Lung (tissue), 12 donors: ENCODE measurements around the gene LTF. TPM values are rescaled to one million over a fixed set of nuclear protein-coding genes. Genes with fewer than 3 reads are reported as not detected.

Experiments
- ATAC-seq: fragments of 200-7000 bp; cut with Tn5 transposase; one replicate; pipeline ENCODE4 v1.9.1; 2020; ENCODE audit warnings: moderate number of reproducible peaks; ENCODE audit not compliant: insufficient read depth, low FRiP score
- DNase-seq, 3 donors: peaks; one replicate each; pipeline ENCODE4 v3.0.0-alpha.2; 2013 to 2017
- H3K27ac ChIP-seq, 2 donors: one replicate each; pipeline ENCODE4 v1.5.1; 2013; ENCODE audit warnings: mild to moderate bottlenecking in 2 of 2, moderate library complexity in 2 of 2, control low read depth in 1 of 2, inconsistent platforms in 1 of 2, low read depth in 1 of 2, low read length in 1 of 2
- H3K27me3 ChIP-seq, 3 donors: one replicate each; pipeline ENCODE4 v1.5.1; 2013; ENCODE audit warnings: low read length in 2 of 3; ENCODE audit not compliant: control insufficient read depth in 3 of 3, insufficient read depth in 3 of 3
- H3K36me3 ChIP-seq, 4 donors: one replicate each; pipeline ENCODE4 v1.5.1; 2013; ENCODE audit warnings: low read length in 4 of 4, mild to moderate bottlenecking in 1 of 4, moderate library complexity in 1 of 4; ENCODE audit not compliant: control insufficient read depth in 4 of 4, insufficient read depth in 4 of 4
- H3K4me1 ChIP-seq, 5 donors: one replicate each; pipeline ENCODE4 v1.5.1; 2013; ENCODE audit warnings: low read length in 5 of 5, mild to moderate bottlenecking in 2 of 5, moderate library complexity in 1 of 5; ENCODE audit not compliant: control insufficient read depth in 5 of 5, insufficient read depth in 5 of 5
- H3K4me3 ChIP-seq: one replicate; pipeline ENCODE4 v1.5.1; 2013; ENCODE audit warnings: mild to moderate bottlenecking, control low read depth, moderate library complexity
- H3K9ac ChIP-seq, 2 donors: one replicate each; pipeline ENCODE4 v1.5.1; 2013; ENCODE audit warnings: low read length in 2 of 2, control low read depth in 1 of 2; ENCODE audit not compliant: insufficient read depth in 1 of 2
- H3K9me3 ChIP-seq, 4 donors: one replicate each; pipeline ENCODE4 v1.5.1; 2013; ENCODE audit warnings: low read length in 3 of 4, mild to moderate bottlenecking in 1 of 4, moderate library complexity in 1 of 4; ENCODE audit not compliant: control insufficient read depth in 4 of 4, insufficient read depth in 3 of 4
- CTCF ChIP-seq: IDR thresholded peaks from 2 replicates; pipeline ENCODE4 v1.5.1; 2012; ENCODE audit warnings: mild to moderate bottlenecking; ENCODE audit errors: control extremely low read depth, extremely low read depth
- WGBS, 2 donors: extraction: QIAGEN DNeasy Blood & Tissue Kit; methylation state at CpG; one replicate each; pipeline ENCODE4 v1.1.7; 2013; 5-methylcytosine and 5-hydroxymethylcytosine counted together
- polyA plus RNA-seq, 2 donors: library from polyadenylated mRNA; stranded (reverse); fragments of 200-250 nt; gene quantifications; one replicate each; pipeline ENCODE4 v1.2.1, GENCODE V29; 2013
- total RNA-seq, 2 donors: library from RNA; depleted of rRNA in 1 of 2; stranded (reverse); fragments of >200 nt in 1 of 2; gene quantifications; one replicate each; pipeline ENCODE4 v1.2.1, GENCODE V29; 2014 to 2021
- donor health status: control.
- donor health status: control.
- donor health status: Bipolar disorder and iron deficiency.
- donor health status: healthy.
- donor health status: DM: yes; HTN: yes; CAD: no.

Gene LTF
- total and polyA plus RNA-seq, 4 donors = 12.9 to 188 (median 101) TPM

GRCh38 chr3:46455231-46456115 is 9.2 kb downstream of the LTF start:
- no peak overlapping the region for H3K4me3 ChIP-seq
- H3K27ac ChIP-seq = no peak overlapping the region
- WGBS, 2 donors = 90 to 91% methylated on average over 21 of the region's 21 CpGs
- H3K9ac ChIP-seq = no peak overlapping the region
- no peak for TF ChIP-seq CTCF
- no peak for ATAC-seq
- H3K4me1 ChIP-seq = no peaks in the 10 kb centered on the region
- no peak for DNase-seq
- no peaks in the 10 kb centered on the region for H3K9me3 ChIP-seq
- peaks cover 0 to 4% (median 0%) of the 10 kb centered on the region in 4 donors for H3K36me3 ChIP-seq
- H3K27me3 ChIP-seq = peaks cover 0 to 3% (median 0%) of the 10 kb centered on the region in 3 donors

- peaks cover 0 to 4% (median 0%) of the 10 kb centered on the region in 4 donors for H3K36me3 ChIP-seq
- no peaks in the 10 kb centered on the region for H3K9me3 ChIP-seq
- peaks cover 0 to 3% (median 0%) of the 10 kb centered on the region in 3 donors for H3K27me3 ChIP-seq
- H3K9ac ChIP-seq = no peak overlapping the region
- ATAC-seq = no peak
- DNase-seq = no peak
- TF ChIP-seq CTCF = no peak
- H3K4me3 ChIP-seq = no peak overlapping the region
- H3K27ac ChIP-seq = no peak overlapping the region
- WGBS, 2 donors = 85 to 86% methylated on average over 7 of the region's 7 CpGs
- no peaks in the 10 kb centered on the region for H3K4me1 ChIP-seq
These were observed 10.1 kb downstream of the LTF start for GRCh38 chr3:46454606-46455005.

GRCh38 chr3:46454209-46454595 is 10.5 kb downstream of the LTF start:
- no peak overlapping the region for H3K9ac ChIP-seq
- peaks cover 0 to 3% (median 0%) of the 10 kb centered on the region in 3 donors for H3K27me3 ChIP-seq
- DNase-seq (no peak), ATAC-seq (no peak)
- H3K36me3 ChIP-seq = peaks cover 0 to 4% (median 0%) of the 10 kb centered on the region in 4 donors
- H3K4me3 ChIP-seq = no peak overlapping the region
- no peak for TF ChIP-seq CTCF
- no peak overlapping the region for H3K27ac ChIP-seq
- H3K4me1 ChIP-seq = no peaks in the 10 kb centered on the region
- H3K9me3 ChIP-seq = no peaks in the 10 kb centered on the region
- WGBS, 2 donors = 66 to 77% methylated on average over 3 of the region's 3 CpGs
